ENCODE results near the gene MRPL12.

GRCh38 chr17:81715107-81715871 lies 12.1 kb downstream of the MRPL12 start:
- TF ChIP-seq CTCF (IDR thresholded peaks at IDR 0.05; ENCODE audit: insufficient read depth, low read length) (no peak), GABPA (IDR thresholded peaks at IDR 0.05; ENCODE audit: low read depth) (no peak), REST (IDR thresholded peaks at IDR 0.05; ENCODE audit: insufficient replicate concordance, low read depth) (no peak), POLR2AphosphoS5 (IDR thresholded peaks at IDR 0.05; ENCODE audit: low read depth) (no peak), SPI1 (IDR thresholded peaks at IDR 0.05; ENCODE audit: borderline replicate concordance, low read depth) (no peak)

All from HL-60 (cell line).